HCT116 (cell line): Measurements from ENCODE around the gene CELSR3. TPM values are rescaled to one million over a fixed set of nuclear protein-coding genes. Genes with fewer than 3 reads are reported as not detected.

Source experiments
- ATAC-seq: fragments of 200-7000 bp; cut with Tn5 transposase; 2 replicates; pipeline ENCODE4 v1.9.1; 2020; ENCODE audit warnings: mild to moderate bottlenecking, moderate library complexity
- BruUV-seq: library from RNA; stranded (reverse); fragments of 400-500 nt; replicated peaks from 2 replicates; lab custom pipeline; 2021; lab: Mats Ljungman, UMichigan
- CTCF ChIA-PET: fragments of 300-600 bp; sonication (Branson Sonifier 250); formaldehyde crosslinking; loops from one replicate; lab custom pipeline; 2021; ENCODE audit warnings: antibody characterized with exemption; lab: Charles Lee
- POLR2A ChIA-PET: fragments of 300-600, 350-600 bp; sonication (Branson Sonifier 250); formaldehyde crosslinking; loops from one replicate; lab custom pipeline; 2021; ENCODE audit warnings: antibody characterized with exemption; lab: Charles Lee
- RAD21 ChIA-PET, 2 experiments: fragments of 300-600 bp; sonication (Branson Sonifier 250); formaldehyde crosslinking; loops; one replicate each; lab custom pipeline; 2023; ENCODE audit warnings: low total read pairs in 2 of 2; ENCODE audit not compliant: uncharacterized antibody in 2 of 2, unreplicated experiment in 2 of 2, low non-redundant PET in 1 of 2; lab: Charles Lee
- DNase-seq: peaks from one replicate; pipeline ENCODE4 v3.0.0-alpha.2; 2010; ENCODE audit warnings: low read depth, low spot score
- H2AFZ ChIP-seq: fragments of 200-600 bp; shearing (Covaris generic), sonication (generic); 2 replicates; pipeline ENCODE4 v1.6.1; 2017; ENCODE audit warnings: low read depth, mixed run types, mixed read lengths, antibody characterized with exemption, low read length; ENCODE audit not compliant: poor library complexity, severe bottlenecking
- H3K27ac ChIP-seq: 2 replicates; pipeline ENCODE4 v1.5.1; 2012; ENCODE audit warnings: low read depth, low read length
- H3K27me3 ChIP-seq: fragments of 200-600 bp; sonication (generic); 2 replicates; pipeline ENCODE4 v1.6.1; 2016; ENCODE audit warnings: mixed run types, low read length, mixed read lengths; ENCODE audit not compliant: insufficient read depth
- H3K36me3 ChIP-seq, 2 experiments: fragments of 200-500 bp in 1 of 2; fragments of 200-600 bp in 1 of 2; sonication (Bioruptor generic) in 1 of 2; sonication (generic) in 1 of 2; 2 replicates each; pipeline versions ENCODE4 v1.5.1 to v1.6.1; 2014 to 2016; ENCODE audit warnings: low read length in 2 of 2, inconsistent platforms in 1 of 2, mixed read lengths in 1 of 2, mixed run types in 1 of 2; ENCODE audit not compliant: insufficient read depth in 2 of 2, control insufficient read depth in 1 of 2
- H3K4me1 ChIP-seq, 2 experiments: fragments of 200-600 bp in 1 of 2; sonication (generic) in 1 of 2; 2 replicates each; pipeline versions ENCODE4 v1.5.1 to v1.6.1; 2012 to 2017; ENCODE audit warnings: low read length in 2 of 2, inconsistent platforms in 1 of 2, mild to moderate bottlenecking in 1 of 2, mixed read lengths in 1 of 2, mixed run types in 1 of 2, moderate library complexity in 1 of 2; ENCODE audit not compliant: insufficient read depth in 2 of 2, control insufficient read depth in 1 of 2
- H3K4me2 ChIP-seq: fragments of 200-600 bp; sonication (generic); 2 replicates; pipeline ENCODE4 v1.6.1; 2017; ENCODE audit warnings: mixed run types, low read length, mixed read lengths
- H3K4me3 ChIP-seq, 2 experiments: fragments of 200-600 bp in 1 of 2; sonication (generic) in 1 of 2; replicated peaks in 1 of 2; 2 replicates each; pipeline ENCODE4 v1.5.1; 2011 to 2016; ENCODE audit warnings: low read length in 2 of 2, control low read depth in 1 of 2, low read depth in 1 of 2, mild to moderate bottlenecking in 1 of 2, mixed read lengths in 1 of 2, mixed run types in 1 of 2
- H3K79me2 ChIP-seq: fragments of 200-600 bp; sonication (generic); 2 replicates; pipeline ENCODE4 v1.6.1; 2017; ENCODE audit warnings: mild to moderate bottlenecking, mixed run types, low read length, moderate library complexity, mixed read lengths; ENCODE audit not compliant: insufficient read depth
- H3K9ac ChIP-seq: fragments of 200-600 bp; sonication (generic); 2 replicates; pipeline ENCODE4 v1.6.1; 2016; ENCODE audit warnings: low read length, mixed read lengths
- H3K9me2 ChIP-seq: fragments of 200-600 bp; sonication (generic), shearing (Covaris generic); 2 replicates; pipeline ENCODE4 v1.6.1; 2017; ENCODE audit warnings: mixed run types, mild to moderate bottlenecking, moderate library complexity; ENCODE audit not compliant: insufficient read depth
- H3K9me3 ChIP-seq, 2 experiments: fragments of 200-500 bp in 1 of 2; fragments of 200-600 bp in 1 of 2; sonication (Bioruptor generic) in 1 of 2; sonication (generic) in 1 of 2; 2 replicates each; pipeline ENCODE4 v1.6.1; 2014 to 2017; ENCODE audit warnings: low read length in 2 of 2, mixed read lengths in 2 of 2, inconsistent platforms in 1 of 2, low read depth in 1 of 2, mild to moderate bottlenecking in 1 of 2, mixed run types in 1 of 2, moderate library complexity in 1 of 2; ENCODE audit not compliant: control insufficient read depth in 1 of 2, insufficient read depth in 1 of 2
- H4K20me1 ChIP-seq: fragments of 200-600 bp; sonication (generic), shearing (Covaris generic); 2 replicates; pipeline ENCODE4 v1.6.1; 2017; ENCODE audit warnings: mixed run types, mild to moderate bottlenecking, moderate library complexity; ENCODE audit not compliant: insufficient read depth
- ATF3 ChIP-seq: IDR thresholded peaks from 2 replicates; pipeline ENCODE4 v1.6.1; 2012
- CBX3 ChIP-seq: IDR thresholded peaks from 2 replicates; pipeline ENCODE4 v1.6.1; 2012; ENCODE audit warnings: low read depth
- CEBPB ChIP-seq: IDR thresholded peaks from 2 replicates; pipeline ENCODE4 v1.6.1; 2012; ENCODE audit warnings: low read depth
- POLR2A ChIP-seq: IDR thresholded peaks from 2 replicates; pipeline ENCODE4 v1.7.0; 2011; ENCODE audit warnings: borderline replicate concordance; ENCODE audit not compliant: insufficient read depth, insufficient read length; ENCODE audit errors: extremely low read depth
- POLR2AphosphoS5 ChIP-seq: IDR thresholded peaks from 2 replicates; pipeline ENCODE4 v1.6.1; 2011; ENCODE audit warnings: mild to moderate bottlenecking, low read depth, low read length, moderate library complexity
- SP1 ChIP-seq: IDR thresholded peaks from 2 replicates; pipeline ENCODE4 v1.6.1; 2012; ENCODE audit warnings: low read depth
- TCF7L2 ChIP-seq: IDR thresholded peaks from 2 replicates; pipeline ENCODE4 v1.7.0; 2011; ENCODE audit warnings: borderline replicate concordance, inconsistent platforms; ENCODE audit not compliant: insufficient read depth, insufficient read length; ENCODE audit errors: extremely low read depth
- YY1 ChIP-seq: IDR thresholded peaks from 2 replicates; pipeline ENCODE4 v1.6.1; 2011; ENCODE audit warnings: low read length, low read depth, moderate library complexity, mild to moderate bottlenecking; ENCODE audit not compliant: insufficient replicate concordance; ENCODE audit errors: extremely low read depth
- ZFX ChIP-seq: fragments of 450-650 bp; IDR thresholded peaks from 2 replicates; pipeline ENCODE4 v1.6.1; 2017
- intact Hi-C: fragments of 100-400 bp; cut with micrococcal nuclease; formaldehyde crosslinking; loops from 2 replicates; pipeline ENCODE4 v1.10.0; 2022
- total RNA-seq: library from RNA; stranded (reverse); gene quantifications from one replicate; pipeline ENCODE4 v1.2.1, GENCODE V29; 2021; ENCODE audit not compliant: unreplicated experiment
- TF ChIP-seq, protein P1 (sequence below): IDR thresholded peaks from 2 replicates; pipeline ENCODE4 v1.6.1; 2012; ENCODE audit warnings: low read depth

CELSR3 gene
- total RNA-seq, 1 experiment from 2014 or later: 7.8 TPM

GRCh38 chr3:48637305-48637704 is 25.4 kb downstream of the CELSR3 start:
- peaks cover 12% of the 10 kb centered on the region; the same call in 1 of the 2 replicates for H3K79me2 ChIP-seq
- intact Hi-C loops: no loop called here
- ATAC-seq (no peak), DNase-seq (no peak)
- no peak overlapping the region for H3K4me2 ChIP-seq
- H4K20me1 ChIP-seq: no peaks in the 10 kb centered on the region
- H3K36me3 ChIP-seq: peaks cover 4 to 10% of the 10 kb centered on the region in 2 experiments; a peak in 2 of 4 replicates
- H3K4me1 ChIP-seq: peaks cover 11 to 22% of the 10 kb centered on the region in 2 experiments
- ChIA-PET CTCF (no interaction called here), POLR2A (no interaction called here), RAD21 (no interaction called here)
- H3K27me3 ChIP-seq: no peaks in the 10 kb centered on the region
- no TSS peak for BruUV-seq
- no peak overlapping the region for H3K4me3 ChIP-seq
- H3K9ac ChIP-seq: no peak overlapping the region
- H3K9me2 ChIP-seq: no peaks in the 10 kb centered on the region
- H2AFZ ChIP-seq: no peak overlapping the region
- TF ChIP-seq, protein P1, sequence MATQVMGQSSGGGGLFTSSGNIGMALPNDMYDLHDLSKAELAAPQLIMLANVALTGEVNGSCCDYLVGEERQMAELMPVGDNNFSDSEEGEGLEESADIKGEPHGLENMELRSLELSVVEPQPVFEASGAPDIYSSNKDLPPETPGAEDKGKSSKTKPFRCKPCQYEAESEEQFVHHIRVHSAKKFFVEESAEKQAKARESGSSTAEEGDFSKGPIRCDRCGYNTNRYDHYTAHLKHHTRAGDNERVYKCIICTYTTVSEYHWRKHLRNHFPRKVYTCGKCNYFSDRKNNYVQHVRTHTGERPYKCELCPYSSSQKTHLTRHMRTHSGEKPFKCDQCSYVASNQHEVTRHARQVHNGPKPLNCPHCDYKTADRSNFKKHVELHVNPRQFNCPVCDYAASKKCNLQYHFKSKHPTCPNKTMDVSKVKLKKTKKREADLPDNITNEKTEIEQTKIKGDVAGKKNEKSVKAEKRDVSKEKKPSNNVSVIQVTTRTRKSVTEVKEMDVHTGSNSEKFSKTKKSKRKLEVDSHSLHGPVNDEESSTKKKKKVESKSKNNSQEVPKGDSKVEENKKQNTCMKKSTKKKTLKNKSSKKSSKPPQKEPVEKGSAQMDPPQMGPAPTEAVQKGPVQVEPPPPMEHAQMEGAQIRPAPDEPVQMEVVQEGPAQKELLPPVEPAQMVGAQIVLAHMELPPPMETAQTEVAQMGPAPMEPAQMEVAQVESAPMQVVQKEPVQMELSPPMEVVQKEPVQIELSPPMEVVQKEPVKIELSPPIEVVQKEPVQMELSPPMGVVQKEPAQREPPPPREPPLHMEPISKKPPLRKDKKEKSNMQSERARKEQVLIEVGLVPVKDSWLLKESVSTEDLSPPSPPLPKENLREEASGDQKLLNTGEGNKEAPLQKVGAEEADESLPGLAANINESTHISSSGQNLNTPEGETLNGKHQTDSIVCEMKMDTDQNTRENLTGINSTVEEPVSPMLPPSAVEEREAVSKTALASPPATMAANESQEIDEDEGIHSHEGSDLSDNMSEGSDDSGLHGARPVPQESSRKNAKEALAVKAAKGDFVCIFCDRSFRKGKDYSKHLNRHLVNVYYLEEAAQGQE: no peak
- TF ChIP-seq POLR2AphosphoS5 (no peak), CBX3 (no peak)
- H3K9me3 ChIP-seq: no peaks in the 10 kb centered on the region
- no peak overlapping the region for H3K27ac ChIP-seq

DNA sequence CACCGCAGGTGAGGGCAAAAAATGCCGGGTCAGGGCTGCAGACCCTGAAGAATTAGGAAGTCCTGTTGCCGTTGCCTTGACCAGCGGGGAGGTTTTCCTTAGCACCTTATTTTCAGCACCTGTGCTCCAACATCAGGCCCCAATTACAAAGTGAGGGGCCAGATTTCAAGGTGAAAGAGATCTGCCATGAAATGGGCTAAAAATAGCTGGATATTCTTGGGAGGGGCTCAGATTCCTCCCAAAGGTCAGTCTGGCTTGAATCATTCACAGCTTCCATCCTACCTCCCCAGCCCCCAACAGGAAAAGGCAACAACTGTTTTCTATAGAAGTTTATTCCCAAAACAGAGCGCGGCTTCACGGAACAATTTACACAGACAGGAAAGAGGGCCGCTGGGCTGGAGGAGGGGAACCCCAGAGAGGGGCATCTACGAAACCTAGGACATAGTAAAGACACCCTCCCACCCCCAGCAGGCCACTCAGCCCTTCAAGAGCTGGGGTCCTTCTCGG is 26.5 kb downstream of the CELSR3 start:
- peak overlapping the region; percentile 80 for H3K9ac ChIP-seq
- H3K9me2 ChIP-seq: no peaks in the 10 kb centered on the region
- H3K9me3 ChIP-seq: no peaks in the 10 kb centered on the region
- H3K36me3 ChIP-seq: peaks cover 9 to 20% of the 10 kb centered on the region in 2 experiments; a peak in 2 of 4 replicates
- no peak overlapping the region for H2AFZ ChIP-seq
- BruUV-seq: no TSS peak
- peaks cover 12% of the 10 kb centered on the region; the same call in 1 of the 2 replicates for H3K79me2 ChIP-seq
- CTCF ChIA-PET: interaction anchor here (0.7 to 1.9 kb wide), 11 partner anchors 14 to 235 kb away, joined by 3 to 14 read pairs (median 4); partner anchors contain the start of genes CELSR3 and UQCRC1
- H3K4me2 ChIP-seq: peak overlapping the region; percentile 94
- TF ChIP-seq POLR2A: no peak
- no peak for TF ChIP-seq YY1
- TF ChIP-seq SP1: no peak
- no peak for TF ChIP-seq CEBPB
- no peak for TF ChIP-seq POLR2AphosphoS5
- TF ChIP-seq TCF7L2: no peak
- TF ChIP-seq ZFX: no peak
- TF ChIP-seq ATF3: no peak
- TF ChIP-seq, all 23 proteins: peak for 0
- H3K4me3 ChIP-seq: peak overlapping the region; percentile 87 to 94
- ChIA-PET POLR2A (interaction anchor here (0.7 to 2.3 kb wide), 4 partner anchors 13 to 189 kb away, joined by 3 to 15 read pairs (median 4); partner anchors contain the start of genes ATRIP and CELSR3), RAD21 (interaction anchor here in 1 of 2 experiments (1.4 kb wide), 1 partner anchor 27 kb away, joined by 4 read pairs; the partner anchor contains the start of gene CELSR3)
- DNase-seq (no peak), ATAC-seq (no peak)
- H3K27ac ChIP-seq: peak overlapping the region; percentile 73
- peaks cover 11 to 22% of the 10 kb centered on the region in 2 experiments for H3K4me1 ChIP-seq
- H4K20me1 ChIP-seq: no peaks in the 10 kb centered on the region
- H3K27me3 ChIP-seq: no peaks in the 10 kb centered on the region
- intact Hi-C loops: no loop called here
